NCI-H2227 treated with DMSO at 0.1 percent for 48 hours (cell line): Measurements from ENCODE around the gene SYCP2L.

Source experiments
- DNase-seq: peaks from one replicate; lab custom pipeline; 2025; lab: John Stamatoyannopoulos, UW

The SYCP2L gene

GRCh38 chr6:11008821-11009220 is 122.0 kb downstream of the SYCP2L start:
- no peak for DNase-seq

DNA sequence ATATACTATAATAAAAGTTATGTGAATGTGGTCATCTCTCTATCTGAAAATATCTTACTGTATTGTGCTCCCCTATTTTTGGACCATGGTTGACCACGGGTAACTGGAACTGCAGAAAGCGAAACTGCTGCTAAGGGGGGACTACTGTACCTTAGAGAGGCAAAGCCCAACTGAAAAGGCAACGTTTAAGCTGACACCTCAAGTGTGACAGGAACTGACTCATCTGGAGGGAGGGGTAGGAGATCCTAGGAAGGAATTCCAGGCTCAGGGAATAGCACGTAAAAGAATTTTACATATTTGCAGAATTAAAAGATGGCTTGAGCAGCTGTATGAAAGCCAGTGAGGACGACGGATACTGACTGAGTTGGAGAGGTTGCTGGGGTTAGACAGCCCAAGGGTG is 122.5 kb downstream of the SYCP2L start:
- no peak for DNase-seq

GRCh38 chr6:11011787-11012234 is 125.0 kb downstream of the SYCP2L start:
- DNase-seq, result no peak

DNA sequence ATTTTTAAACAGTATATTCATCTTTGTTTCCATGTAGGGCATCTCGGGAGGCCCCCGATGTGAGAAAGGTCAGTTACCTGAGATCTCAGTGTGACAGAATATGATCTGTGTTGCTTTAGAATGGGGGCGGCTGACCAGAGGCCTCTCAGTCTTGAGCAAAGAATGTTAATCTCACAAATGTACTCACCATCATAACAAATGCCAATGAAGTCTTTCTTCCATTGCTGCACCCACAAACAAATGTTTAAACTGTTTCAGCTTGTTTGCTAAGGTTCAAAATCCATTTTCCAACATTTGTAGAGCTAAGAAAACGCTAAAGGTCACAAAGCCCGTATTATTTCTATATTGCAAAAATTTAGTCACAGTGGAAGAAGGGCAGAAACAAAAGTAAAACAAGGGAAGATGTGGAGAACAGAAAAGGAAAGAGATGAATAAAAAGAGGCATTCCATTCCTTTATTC is 125.5 kb downstream of the SYCP2L start:
- DNase-seq, result no peak

- DNase-seq, result no peak
Observed at GRCh38 chr6:11012976-11013720, 126.3 kb downstream of the SYCP2L start.

GRCh38 chr6:11013721-11014070 is 126.8 kb downstream of the SYCP2L start:
- no peak for DNase-seq

DNA sequence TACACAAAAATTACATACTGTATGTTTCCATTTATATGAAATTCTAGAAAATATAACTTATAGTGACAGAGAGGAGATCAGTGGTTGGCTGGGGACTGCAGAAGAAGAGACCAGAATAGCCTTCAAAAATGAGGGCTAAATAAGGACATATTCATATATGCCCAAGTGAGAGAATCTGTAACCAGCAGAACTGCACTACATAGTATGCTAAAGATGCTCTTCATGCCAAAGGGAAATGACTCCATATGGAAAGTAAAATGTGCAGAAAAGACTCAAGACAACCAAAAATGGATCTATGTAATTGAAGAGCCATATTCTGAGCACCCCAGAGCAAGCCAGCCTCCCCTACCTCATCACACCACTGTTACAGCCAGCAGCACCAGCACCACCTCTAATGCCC is 128.2 kb downstream of the SYCP2L start:
- DNase-seq, result no peak

DNA sequence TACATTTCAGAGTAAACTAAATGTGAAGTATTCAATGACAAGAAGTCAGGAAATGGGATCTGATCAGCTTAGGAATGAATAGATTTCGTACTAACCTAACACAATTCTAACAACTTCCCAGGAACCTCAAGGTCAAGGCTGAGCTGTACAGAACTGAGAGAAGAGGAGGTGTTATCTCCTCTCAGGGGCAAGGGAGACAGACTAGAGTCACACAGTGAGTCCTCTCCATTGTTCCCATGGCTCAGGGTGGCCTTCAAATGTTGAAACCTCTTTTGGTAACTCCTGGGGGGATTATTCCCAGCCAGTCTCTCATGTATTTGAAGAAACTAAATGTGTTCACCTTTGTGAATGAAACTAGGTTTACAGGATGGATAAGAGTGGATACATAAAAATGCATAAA is 129.6 kb downstream of the SYCP2L start:
- DNase-seq, result no peak

GRCh38 chr6:11017090-11017489 is 130.2 kb downstream of the SYCP2L start:
- DNase-seq, result no peak

DNA sequence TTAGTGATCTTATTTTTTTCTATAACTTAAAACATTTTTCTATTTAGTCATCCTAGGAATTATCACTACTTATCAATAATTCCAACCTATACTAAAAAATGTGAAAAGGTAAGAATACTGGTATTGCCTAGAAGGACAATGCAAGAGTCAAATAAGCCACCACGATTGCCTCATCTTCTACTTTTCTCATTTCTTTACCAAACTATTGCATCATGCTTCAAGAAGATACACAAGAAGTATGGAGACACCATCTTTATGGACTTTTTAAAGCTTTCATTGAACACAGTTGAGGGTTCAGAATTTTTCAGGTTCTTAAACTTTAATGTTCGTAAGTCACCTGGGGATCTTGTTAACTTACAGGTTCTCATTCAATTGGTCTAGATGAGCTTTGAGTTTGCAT is 131.4 kb downstream of the SYCP2L start:
- DNase-seq, result no peak

- no peak for DNase-seq
Observed at GRCh38 chr6:11021003-11021402, 134.2 kb downstream of the SYCP2L start.

DNA sequence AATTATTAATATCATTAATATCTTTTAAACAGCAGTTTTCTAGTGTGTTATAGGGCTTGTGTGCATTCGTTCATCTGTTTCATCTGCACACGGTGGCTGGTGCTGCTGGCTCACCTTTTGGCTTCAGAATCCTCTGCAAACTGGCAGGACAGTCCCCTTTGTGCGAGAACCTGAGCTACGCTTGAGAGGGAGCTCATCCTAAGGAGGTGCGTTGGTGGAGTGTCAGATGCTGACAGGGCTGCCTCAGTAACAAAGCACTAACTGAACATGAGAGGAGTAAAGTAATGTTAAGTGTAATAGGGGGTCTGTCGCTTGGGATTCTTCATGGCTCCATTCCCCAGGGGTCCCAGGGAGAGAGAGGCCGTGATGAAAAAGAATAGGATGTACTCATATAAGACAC is 134.9 kb downstream of the SYCP2L start:
- no peak for DNase-seq

DNA sequence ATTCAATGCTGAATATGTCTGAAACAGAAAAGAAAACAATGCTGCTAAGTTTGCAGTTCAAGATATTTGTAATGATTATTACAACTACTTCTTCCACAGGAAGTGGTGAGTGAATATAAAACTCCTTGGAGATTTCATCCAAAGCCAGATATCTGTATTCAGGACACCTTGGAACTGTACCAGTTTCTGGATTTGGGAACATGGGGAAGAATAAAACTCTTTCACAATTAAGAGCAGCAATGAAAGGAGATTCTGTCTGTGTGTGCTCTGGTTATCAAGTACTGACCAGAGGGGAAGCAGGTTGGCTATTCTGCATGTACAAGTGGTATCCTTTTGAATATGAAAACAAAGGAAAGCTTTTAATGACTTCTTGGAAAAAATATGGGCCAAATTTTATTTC is 136.2 kb downstream of the SYCP2L start:
- DNase-seq, result no peak
